K562 treated with DMSO at 1 percent for 4 hours (cell line): ENCODE data around the gene DMTF1. TPM values are rescaled to one million over a fixed set of nuclear protein-coding genes. Genes with fewer than 3 reads are reported as not detected.

Experiments
- total RNA-seq: library from RNA; unstranded; fragments of 300-600 nt; gene quantifications from 2 replicates; pipeline ENCODE4 v1.2.3, GENCODE V29; 2022; ENCODE audit not compliant: insufficient read depth

DMTF1 gene
- total RNA-seq = 35.4 and 51.8 TPM in 2 replicates

GRCh38 chr7:87152112-87152896, at the start of gene DMTF1:
Gene DMTF1, plus strand, starts transcription at chr7:87152453. Its CDS starts 12,489 bp downstream, at chr7:87164942.

GRCh38 chr7:87219545-87220025, 67.3 kb downstream of the DMTF1 start, which contains the start of gene TMEM243:
Gene TMEM243, minus strand, starts transcription at chr7:87219732. Its CDS starts 229 bp downstream, at chr7:87219503.

Other genes starting within 250 kb of the DMTF1 start
- 30.4 and 36.8 TPM in 2 replicates for gene ELAPOR2, start 92.8 kb upstream of the DMTF1 start, total RNA-seq
- gene TMEM243, start 67.3 kb downstream of the DMTF1 start, total RNA-seq = 14.6 and 22.6 TPM in 2 replicates
- 2.5 and 5.0 TPM in 2 replicates for gene CROT, start 193.2 kb downstream of the DMTF1 start, total RNA-seq